Hepatocyte (in vitro differentiated cells): ENCODE results near the gene PCDH8.

Experiments used
- CTCF ChIP-seq: fragments of 200-600 bp; sonication (generic); IDR thresholded peaks from 2 replicates; pipeline ENCODE4 v1.5.1; 2016; ENCODE audit warnings: antibody characterized with exemption, mild to moderate bottlenecking; ENCODE audit not compliant: poor library complexity
- EZH2phosphoT487 ChIP-seq: fragments of 200-600 bp; sonication (generic); IDR thresholded peaks from one replicate; pipeline ENCODE4 v1.6.1; 2018; ENCODE audit warnings: antibody characterized with exemption, mild to moderate bottlenecking, low read depth, moderate library complexity; ENCODE audit not compliant: unreplicated experiment, severe bottlenecking

DNA sequence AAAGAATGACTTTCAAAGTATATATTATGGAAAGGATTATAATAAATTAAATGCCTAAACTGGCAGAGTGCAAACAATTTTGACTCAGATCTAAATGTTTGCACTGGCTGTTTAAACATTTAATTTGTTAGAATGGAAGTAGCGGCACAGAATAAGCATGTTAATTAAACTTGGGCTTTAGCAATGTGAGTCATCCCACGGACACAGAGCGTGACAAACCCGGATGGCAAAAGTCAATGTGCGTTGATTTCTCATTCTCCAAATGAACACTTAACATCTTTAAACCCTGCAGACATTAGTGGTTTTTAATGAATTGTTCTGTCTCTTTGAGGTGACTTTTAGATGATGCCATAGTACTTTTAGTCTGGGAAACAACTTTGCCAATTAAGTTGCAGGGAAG is 38.4 kb downstream of the PCDH8 start:
- TF ChIP-seq CTCF, result no peak
- no peak for TF ChIP-seq EZH2phosphoT487
